HepG2 (cell line): ENCODE data around the gene ADAD1. TPM values are rescaled to one million over a fixed set of nuclear protein-coding genes. Genes with fewer than 3 reads are reported as not detected.

Source experiments
- BCL6 ChIP-seq: IDR thresholded peaks from 2 replicates; pipeline ENCODE4 v1.6.1; 2016; ENCODE audit warnings: missing genetic modification reagents, missing compliant biosample characterization
- BORCS8-MEF2B ChIP-seq: sonication (generic); formaldehyde crosslinking; IDR thresholded peaks from 2 replicates; pipeline ENCODE4 v1.8.0; 2022; ENCODE audit warnings: mild to moderate bottlenecking, missing genetic modification reagents
- FOSL2 ChIP-seq: sonication (generic); formaldehyde crosslinking; IDR thresholded peaks from 2 replicates; pipeline ENCODE4 v1.4.0; 2020; ENCODE audit warnings: missing genetic modification reagents
- GATAD1 ChIP-seq: IDR thresholded peaks from 2 replicates; pipeline ENCODE4 v1.6.1; 2016; ENCODE audit warnings: missing genetic modification reagents, missing compliant biosample characterization
- HDAC6 ChIP-seq: fragments of 200-600 bp; sonication (generic); IDR thresholded peaks from 2 replicates; pipeline ENCODE4 v1.7.0; 2017; ENCODE audit warnings: mild to moderate bottlenecking, antibody characterized with exemption, low read length, low read depth
- NKX3-1 ChIP-seq: sonication (generic); formaldehyde crosslinking; IDR thresholded peaks from 2 replicates; pipeline ENCODE4 v1.5.0; 2020; ENCODE audit warnings: missing genetic modification reagents
- PHF21A ChIP-seq: sonication (generic); formaldehyde crosslinking; IDR thresholded peaks from 2 replicates; pipeline ENCODE4 v1.5.0; 2020; ENCODE audit warnings: mild to moderate bottlenecking, missing genetic modification reagents
- RFX1 ChIP-seq: fragments of 450-650 bp; IDR thresholded peaks from 2 replicates; pipeline ENCODE4 v1.6.1; 2017
- RNF2 ChIP-seq: fragments of 450-650 bp; conservative IDR thresholded peaks from 2 replicates; pipeline ENCODE4 v1.6.1; 2016; ENCODE audit warnings: low read depth
- SALL1 ChIP-seq: sonication (generic); formaldehyde crosslinking; IDR thresholded peaks from 2 replicates; pipeline ENCODE4 v1.8.0; 2022; ENCODE audit warnings: mild to moderate bottlenecking, missing genetic modification reagents
- YY1 ChIP-seq: IDR thresholded peaks from 2 replicates; pipeline ENCODE4 v1.6.1; 2011; ENCODE audit warnings: low read length, low read depth, moderate library complexity, mild to moderate bottlenecking; ENCODE audit not compliant: insufficient read depth, insufficient replicate concordance
- ZBTB39 ChIP-seq: sonication (generic); formaldehyde crosslinking; IDR thresholded peaks from 2 replicates; pipeline ENCODE4 v1.5.0; 2020; ENCODE audit warnings: missing genetic modification reagents
- ZFP1 ChIP-seq: IDR thresholded peaks from 2 replicates; pipeline ENCODE4 v1.6.1; 2016
- ZNF180 ChIP-seq: sonication (generic); formaldehyde crosslinking; IDR thresholded peaks from 2 replicates; pipeline ENCODE4 v1.4.0; 2020; ENCODE audit warnings: low read depth, missing genetic modification reagents, borderline replicate concordance
- ZNF547 ChIP-seq: sonication (generic); formaldehyde crosslinking; IDR thresholded peaks from 2 replicates; pipeline ENCODE4 v1.5.1; 2020; ENCODE audit warnings: mild to moderate bottlenecking, missing genetic modification reagents
- ZNF670 ChIP-seq: sonication (generic); formaldehyde crosslinking; IDR thresholded peaks from 2 replicates; pipeline ENCODE4 v1.8.0; 2022; ENCODE audit warnings: mild to moderate bottlenecking, missing genetic modification reagents, borderline replicate concordance
- polyA plus RNA-seq, 8 experiments: library from polyadenylated mRNA; depleted of rRNA in 3 of 8; stranded (reverse) in 7 of 8; unstranded in 1 of 8; fragments of >200 nt; fragmentation: Illumina TruSeq in 4 of 8; extraction: Trizol in 4 of 8; gene quantifications; 2 replicates each; pipeline versions ENCODE4 v1.2.1 to v1.2.3, GENCODE V29; 2011 to 2016; ENCODE audit warnings: low read depth in 4 of 8, missing spikeins in 1 of 8, mixed read lengths in 1 of 8; ENCODE audit not compliant: insufficient read depth in 1 of 8
- total RNA-seq, 5 experiments: library from RNA; depleted of rRNA; stranded (reverse); fragments of >200 nt; fragmentation: Illumina TruSeq; extraction: Trizol; gene quantifications; 2 replicates each; pipeline ENCODE4 v1.2.3, GENCODE V29; 2016; ENCODE audit warnings: low read depth in 1 of 5
- TF ChIP-seq, protein P1 (sequence below): sonication (generic); formaldehyde crosslinking; IDR thresholded peaks from 2 replicates; pipeline ENCODE4 v1.4.0; 2020; ENCODE audit warnings: missing genetic modification reagents, borderline replicate concordance
- TF ChIP-seq, protein P2 (sequence below): sonication (generic); formaldehyde crosslinking; IDR thresholded peaks from 2 replicates; pipeline ENCODE4 v1.8.1; 2023; ENCODE audit warnings: mild to moderate bottlenecking, missing genetic modification reagents
- TF ChIP-seq, protein P3 (sequence below): sonication (generic); formaldehyde crosslinking; IDR thresholded peaks from 2 replicates; pipeline ENCODE4 v1.4.0; 2020; ENCODE audit warnings: missing genetic modification reagents

The ADAD1 gene
- total and polyA plus RNA-seq, 2 of the 13 experiments (the other 11 are each of a cell fraction or from before 2014, with no cell fraction given) = not detected

DNA sequence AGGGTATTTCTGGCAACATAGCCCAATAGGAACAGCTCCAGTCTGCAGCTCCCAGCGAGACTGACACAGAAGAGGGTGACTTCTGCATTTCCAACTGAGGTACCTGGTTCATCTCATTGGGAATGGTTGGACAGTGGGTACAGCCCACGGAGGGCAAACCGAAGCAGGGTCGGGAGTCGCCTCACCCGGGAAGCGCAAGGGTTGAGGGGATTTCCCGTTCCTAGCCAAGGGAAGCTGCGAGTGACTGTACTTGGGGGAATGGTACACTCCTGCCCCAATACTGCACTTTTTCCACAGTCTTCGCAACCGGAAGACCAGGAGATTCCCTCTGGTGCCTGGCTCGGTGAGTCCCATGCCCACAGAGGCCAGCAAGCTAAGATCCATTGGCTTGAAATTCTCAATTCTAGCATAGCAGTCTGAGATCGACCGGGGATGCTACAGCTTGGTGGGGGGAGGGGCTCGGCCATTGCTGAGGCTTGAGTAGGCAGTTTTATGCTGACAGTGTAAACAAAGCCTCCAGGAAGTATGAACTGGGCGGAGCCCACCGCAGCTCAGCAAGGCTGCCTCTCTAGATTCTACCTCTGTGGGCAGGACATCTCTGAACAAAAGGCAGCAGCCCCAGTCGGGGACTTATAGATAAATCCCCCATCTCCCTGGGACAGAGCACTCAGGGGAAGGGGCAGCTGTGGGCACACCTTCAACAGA is 14.0 kb upstream of the ADAD1 start (continued):
- TF ChIP-seq, protein P1, sequence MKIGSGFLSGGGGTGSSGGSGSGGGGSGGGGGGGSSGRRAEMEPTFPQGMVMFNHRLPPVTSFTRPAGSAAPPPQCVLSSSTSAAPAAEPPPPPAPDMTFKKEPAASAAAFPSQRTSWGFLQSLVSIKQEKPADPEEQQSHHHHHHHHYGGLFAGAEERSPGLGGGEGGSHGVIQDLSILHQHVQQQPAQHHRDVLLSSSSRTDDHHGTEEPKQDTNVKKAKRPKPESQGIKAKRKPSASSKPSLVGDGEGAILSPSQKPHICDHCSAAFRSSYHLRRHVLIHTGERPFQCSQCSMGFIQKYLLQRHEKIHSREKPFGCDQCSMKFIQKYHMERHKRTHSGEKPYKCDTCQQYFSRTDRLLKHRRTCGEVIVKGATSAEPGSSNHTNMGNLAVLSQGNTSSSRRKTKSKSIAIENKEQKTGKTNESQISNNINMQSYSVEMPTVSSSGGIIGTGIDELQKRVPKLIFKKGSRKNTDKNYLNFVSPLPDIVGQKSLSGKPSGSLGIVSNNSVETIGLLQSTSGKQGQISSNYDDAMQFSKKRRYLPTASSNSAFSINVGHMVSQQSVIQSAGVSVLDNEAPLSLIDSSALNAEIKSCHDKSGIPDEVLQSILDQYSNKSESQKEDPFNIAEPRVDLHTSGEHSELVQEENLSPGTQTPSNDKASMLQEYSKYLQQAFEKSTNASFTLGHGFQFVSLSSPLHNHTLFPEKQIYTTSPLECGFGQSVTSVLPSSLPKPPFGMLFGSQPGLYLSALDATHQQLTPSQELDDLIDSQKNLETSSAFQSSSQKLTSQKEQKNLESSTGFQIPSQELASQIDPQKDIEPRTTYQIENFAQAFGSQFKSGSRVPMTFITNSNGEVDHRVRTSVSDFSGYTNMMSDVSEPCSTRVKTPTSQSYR (CRISPR knock-in tag) = peak; percentile 87; the same call in 1 of the 2 replicates
- TF ChIP-seq ZBTB39 (CRISPR knock-in tag) (no peak), SALL1 (CRISPR knock-in tag) (peak; percentile 38; the same call in 1 of the 2 replicates), NKX3-1 (CRISPR knock-in tag) (no peak), FOSL2 (0 out of 2 replicates have a peak, but pooled peaks have one; percentile 25), YY1 (peak; percentile 54), RNF2 (no peak), ZNF180 (CRISPR knock-in tag) (no peak), BCL6 (no peak), RFX1 (no peak), ZFP1 (CRISPR knock-in tag) (no peak), ZNF547 (CRISPR knock-in tag) (no peak), BORCS8-MEF2B (0 out of 2 replicates have a peak, but pooled peaks have one; percentile 30), ZNF670 (CRISPR knock-in tag) (no peak), HDAC6 (no peak), PHF21A (no peak), GATAD1 (CRISPR knock-in tag) (no peak)
- TF ChIP-seq, protein P2, sequence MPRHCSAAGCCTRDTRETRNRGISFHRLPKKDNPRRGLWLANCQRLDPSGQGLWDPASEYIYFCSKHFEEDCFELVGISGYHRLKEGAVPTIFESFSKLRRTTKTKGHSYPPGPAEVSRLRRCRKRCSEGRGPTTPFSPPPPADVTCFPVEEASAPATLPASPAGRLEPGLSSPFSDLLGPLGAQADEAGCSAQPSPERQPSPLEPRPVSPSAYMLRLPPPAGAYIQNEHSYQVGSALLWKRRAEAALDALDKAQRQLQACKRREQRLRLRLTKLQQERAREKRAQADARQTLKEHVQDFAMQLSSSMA (CRISPR knock-in tag) = no peak
- TF ChIP-seq, protein P3, sequence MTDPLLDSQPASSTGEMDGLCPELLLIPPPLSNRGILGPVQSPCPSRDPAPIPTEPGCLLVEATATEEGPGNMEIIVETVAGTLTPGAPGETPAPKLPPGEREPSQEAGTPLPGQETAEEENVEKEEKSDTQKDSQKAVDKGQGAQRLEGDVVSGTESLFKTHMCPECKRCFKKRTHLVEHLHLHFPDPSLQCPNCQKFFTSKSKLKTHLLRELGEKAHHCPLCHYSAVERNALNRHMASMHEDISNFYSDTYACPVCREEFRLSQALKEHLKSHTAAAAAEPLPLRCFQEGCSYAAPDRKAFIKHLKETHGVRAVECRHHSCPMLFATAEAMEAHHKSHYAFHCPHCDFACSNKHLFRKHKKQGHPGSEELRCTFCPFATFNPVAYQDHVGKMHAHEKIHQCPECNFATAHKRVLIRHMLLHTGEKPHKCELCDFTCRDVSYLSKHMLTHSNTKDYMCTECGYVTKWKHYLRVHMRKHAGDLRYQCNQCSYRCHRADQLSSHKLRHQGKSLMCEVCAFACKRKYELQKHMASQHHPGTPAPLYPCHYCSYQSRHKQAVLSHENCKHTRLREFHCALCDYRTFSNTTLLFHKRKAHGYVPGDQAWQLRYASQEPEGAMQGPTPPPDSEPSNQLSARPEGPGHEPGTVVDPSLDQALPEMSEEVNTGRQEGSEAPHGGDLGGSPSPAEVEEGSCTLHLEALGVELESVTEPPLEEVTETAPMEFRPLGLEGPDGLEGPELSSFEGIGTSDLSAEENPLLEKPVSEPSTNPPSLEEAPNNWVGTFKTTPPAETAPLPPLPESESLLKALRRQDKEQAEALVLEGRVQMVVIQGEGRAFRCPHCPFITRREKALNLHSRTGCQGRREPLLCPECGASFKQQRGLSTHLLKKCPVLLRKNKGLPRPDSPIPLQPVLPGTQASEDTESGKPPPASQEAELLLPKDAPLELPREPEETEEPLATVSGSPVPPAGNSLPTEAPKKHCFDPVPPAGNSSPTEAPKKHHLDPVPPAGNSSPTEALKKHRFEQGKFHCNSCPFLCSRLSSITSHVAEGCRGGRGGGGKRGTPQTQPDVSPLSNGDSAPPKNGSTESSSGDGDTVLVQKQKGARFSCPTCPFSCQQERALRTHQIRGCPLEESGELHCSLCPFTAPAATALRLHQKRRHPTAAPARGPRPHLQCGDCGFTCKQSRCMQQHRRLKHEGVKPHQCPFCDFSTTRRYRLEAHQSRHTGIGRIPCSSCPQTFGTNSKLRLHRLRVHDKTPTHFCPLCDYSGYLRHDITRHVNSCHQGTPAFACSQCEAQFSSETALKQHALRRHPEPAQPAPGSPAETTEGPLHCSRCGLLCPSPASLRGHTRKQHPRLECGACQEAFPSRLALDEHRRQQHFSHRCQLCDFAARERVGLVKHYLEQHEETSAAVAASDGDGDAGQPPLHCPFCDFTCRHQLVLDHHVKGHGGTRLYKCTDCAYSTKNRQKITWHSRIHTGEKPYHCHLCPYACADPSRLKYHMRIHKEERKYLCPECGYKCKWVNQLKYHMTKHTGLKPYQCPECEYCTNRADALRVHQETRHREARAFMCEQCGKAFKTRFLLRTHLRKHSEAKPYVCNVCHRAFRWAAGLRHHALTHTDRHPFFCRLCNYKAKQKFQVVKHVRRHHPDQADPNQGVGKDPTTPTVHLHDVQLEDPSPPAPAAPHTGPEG (CRISPR knock-in tag) = no peak
